Hindlimb muscle (tissue), 1 donor: ENCODE measurements around the gene RAB40C. TPM values are rescaled to one million over a fixed set of nuclear protein-coding genes. Genes with fewer than 3 reads are reported as not detected.
"Not testable (repeated sequence)": the region's sequence is repeated elsewhere in the genome, so short reads cannot be mapped to it uniquely, and the experiment has no call there.

Source experiments
- DNase-seq: peaks from one replicate; pipeline ENCODE4 v3.0.0-alpha.2; 2013
- polyA plus RNA-seq: library from polyadenylated mRNA; unstranded; fragments of 120-200 nt; gene quantifications from one replicate; pipeline ENCODE4 v1.2.1, GENCODE V29; 2013; ENCODE audit not compliant: insufficient read length

RAB40C gene
- polyA plus RNA-seq, 1 donor: 15.4 TPM

DNA sequence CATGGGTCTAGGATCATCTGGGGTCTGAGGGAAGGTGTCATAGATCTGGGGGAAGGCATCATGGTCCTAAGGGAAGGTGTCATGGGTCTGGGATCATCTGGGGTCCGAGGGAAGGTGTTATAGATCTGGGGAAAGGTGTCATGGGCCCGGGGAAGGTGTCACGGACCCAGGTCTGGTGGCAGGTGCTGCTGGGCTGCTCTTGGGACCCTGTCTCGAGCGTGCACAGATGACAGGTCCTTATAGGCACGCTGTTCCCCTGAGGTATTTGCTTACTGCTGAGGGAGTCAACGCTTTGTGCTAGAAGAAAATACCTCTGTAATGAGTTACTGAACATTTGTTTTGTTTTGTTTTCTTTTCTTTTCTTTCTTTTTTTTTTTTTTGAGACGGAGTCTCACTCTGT lies 1.4 kb downstream of the RAB40C start:
- DNase-seq: no peak

- DNase-seq: no peak
Observed at GRCh38 chr16:591892-592517, 2.1 kb downstream of the RAB40C start.

GRCh38 chr16:592518-593306 lies 2.8 kb downstream of the RAB40C start:
- DNase-seq: no peak

DNA sequence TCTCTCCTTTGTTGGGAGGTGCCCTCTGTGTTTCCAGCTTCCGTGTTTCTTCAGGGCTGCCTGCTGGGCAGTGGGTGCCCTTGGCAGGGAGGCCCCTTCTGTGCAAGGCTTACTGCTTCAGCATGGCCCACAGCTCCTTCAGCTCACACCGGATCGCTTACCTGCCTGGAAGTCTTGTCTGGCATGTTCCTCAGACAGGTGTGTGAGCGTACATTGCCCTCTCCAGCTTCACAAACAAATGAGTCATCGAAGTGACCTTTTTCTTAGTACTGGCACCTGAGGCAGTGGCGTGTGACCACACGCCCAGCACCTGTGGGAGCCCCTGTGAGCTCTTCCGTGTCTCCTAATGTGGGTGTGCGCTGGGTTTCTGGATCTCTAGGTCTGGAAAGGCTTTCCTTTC lies 3.5 kb downstream of the RAB40C start:
- DNase-seq: no peak

DNA sequence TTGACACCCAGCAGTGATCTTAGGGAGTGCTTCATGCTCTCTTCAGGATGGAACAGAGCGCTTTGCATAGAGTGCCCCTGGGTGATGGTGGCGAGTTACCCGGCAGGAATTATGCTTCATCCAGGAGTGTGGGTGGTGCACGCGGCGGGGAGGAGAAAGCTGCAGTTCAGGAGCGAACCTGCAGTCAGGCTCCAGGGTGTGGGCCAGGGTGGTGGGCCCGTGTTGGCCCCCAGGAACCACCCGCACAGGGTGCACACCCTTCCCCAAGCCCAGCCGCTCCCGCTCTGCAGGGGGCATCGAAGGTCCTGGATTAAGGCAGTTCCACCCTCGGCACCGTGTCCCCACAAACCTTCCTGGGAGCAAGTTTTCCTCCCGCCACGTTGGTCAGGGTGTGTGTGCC lies 3.9 kb downstream of the RAB40C start:
- no peak for DNase-seq

DNA sequence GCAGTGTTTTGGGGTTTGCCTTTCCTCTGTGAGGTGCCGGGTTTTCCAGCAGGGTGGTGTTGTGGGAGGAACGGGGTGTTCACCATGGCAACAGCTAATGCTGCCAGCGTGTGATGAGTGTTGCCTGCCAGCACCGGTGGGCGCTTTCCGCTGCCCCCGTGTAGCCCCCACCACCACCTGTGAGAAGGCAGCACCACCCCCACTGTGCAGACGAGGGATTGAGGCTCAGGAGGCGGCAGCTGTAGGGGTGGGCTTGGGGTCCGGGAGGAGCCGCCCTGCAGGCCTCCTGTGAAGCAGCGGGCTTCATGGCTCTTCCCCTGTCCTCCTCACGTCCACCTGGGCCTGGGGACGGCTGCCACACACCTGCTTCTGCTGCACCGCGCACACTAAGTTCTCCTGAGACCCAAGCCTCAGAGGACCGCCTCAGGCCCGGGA lies 5.2 kb downstream of the RAB40C start:
- DNase-seq: no peak

GRCh38 chr16:595942-596735 lies 6.3 kb downstream of the RAB40C start:
- no peak for DNase-seq

DNA sequence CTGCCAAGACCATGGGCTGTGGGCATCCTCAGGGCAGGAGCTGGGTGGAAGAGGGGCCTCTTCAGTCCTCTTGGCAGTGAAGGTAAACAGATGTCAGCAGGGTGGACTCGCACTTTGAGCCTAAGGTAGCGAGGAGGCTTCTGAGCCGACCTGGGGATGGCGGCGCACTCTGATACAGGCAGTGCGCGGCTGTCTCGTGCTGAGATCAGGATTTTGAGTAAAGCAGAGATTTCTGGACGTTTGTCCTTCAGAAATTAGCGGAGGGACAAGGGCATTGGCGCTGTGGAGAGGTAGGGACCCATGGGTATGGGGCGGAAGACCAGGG lies 6.8 kb downstream of the RAB40C start:
- DNase-seq: no peak

GRCh38 chr16:597655-598054 lies 7.8 kb downstream of the RAB40C start:
- DNase-seq: not testable (repeated sequence)

- no peak for DNase-seq
Observed at GRCh38 chr16:598823-599739, 9.2 kb downstream of the RAB40C start.

- no peak for DNase-seq
Observed at GRCh38 chr16:600781-601180, 10.9 kb downstream of the RAB40C start.

GRCh38 chr16:603933-604332 lies 14.1 kb downstream of the RAB40C start:
- DNase-seq: no peak

DNA sequence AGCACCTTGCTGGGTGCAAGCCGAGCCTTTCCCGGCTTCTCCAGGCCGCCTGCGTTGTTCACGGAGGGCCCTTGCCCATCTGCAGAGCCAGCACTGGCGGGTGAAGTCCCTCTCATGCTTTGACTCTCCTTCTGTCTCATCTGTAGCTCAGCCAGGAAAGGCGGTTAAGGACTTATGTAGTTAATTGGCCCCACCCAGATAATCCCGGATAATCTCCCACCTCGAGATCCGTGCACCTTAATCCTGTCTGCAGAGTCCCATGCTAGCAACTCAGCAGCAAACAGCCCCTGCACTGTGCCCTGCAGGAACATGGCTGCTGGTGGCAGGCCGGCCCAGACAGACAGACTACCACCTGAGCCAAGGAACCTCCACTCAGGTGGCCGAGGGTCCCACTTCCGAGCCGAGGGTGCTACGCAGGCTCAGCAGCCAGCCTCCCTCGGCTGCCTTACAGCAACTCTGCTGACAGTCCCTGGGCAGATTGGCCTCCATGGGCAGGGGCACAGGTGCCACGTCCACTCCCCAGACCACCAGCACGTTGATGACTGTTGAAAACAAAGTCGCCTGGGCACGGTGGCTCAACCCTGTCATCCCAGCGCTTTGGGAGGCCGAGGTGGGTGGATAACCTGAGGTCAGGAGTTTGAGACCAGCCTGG lies 16.9 kb downstream of the RAB40C start:
- no peak for DNase-seq

GRCh38 chr16:608019-608418 lies 18.2 kb downstream of the RAB40C start:
- no peak for DNase-seq

DNA sequence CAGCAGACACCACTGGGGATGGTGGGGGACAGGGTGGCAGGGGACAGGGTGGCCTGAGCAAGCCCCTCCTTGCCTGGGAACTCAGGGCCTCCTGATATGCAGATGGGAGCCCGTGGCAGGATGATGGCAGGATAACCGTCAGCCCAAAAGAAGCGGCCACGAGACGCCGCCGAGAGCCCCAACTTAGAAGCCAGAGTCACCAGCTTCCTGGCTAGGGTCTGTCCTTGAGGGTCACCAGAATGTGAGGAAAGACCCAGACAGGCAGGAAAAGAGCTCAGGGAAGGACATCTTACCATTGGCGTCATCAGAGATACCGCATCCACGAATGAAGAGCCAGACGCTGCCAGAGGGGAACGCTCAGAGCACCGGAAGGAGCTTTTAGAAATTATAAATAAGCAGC lies 19.4 kb downstream of the RAB40C start:
- DNase-seq: no peak

DNA sequence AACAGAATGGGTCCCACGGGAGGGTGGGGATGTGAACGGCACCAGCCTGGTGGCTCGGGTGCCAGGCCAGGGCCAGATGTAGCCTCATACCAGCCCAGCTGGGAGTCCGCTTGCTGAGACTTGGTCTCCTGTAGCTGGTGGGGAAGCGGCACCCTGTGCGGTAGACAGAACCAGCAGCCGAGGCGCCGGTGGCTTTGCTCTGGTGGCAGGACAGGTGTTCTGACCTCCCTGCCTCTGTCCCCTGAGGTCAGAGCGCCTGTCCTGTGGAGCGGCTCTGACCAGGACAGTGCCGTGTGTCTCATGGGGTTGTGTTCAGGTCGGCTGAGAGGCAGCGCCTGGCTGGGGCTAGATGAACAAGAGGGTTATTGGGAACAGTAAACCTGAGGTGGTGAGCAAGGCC lies 20.1 kb downstream of the RAB40C start:
- DNase-seq: no peak

DNA sequence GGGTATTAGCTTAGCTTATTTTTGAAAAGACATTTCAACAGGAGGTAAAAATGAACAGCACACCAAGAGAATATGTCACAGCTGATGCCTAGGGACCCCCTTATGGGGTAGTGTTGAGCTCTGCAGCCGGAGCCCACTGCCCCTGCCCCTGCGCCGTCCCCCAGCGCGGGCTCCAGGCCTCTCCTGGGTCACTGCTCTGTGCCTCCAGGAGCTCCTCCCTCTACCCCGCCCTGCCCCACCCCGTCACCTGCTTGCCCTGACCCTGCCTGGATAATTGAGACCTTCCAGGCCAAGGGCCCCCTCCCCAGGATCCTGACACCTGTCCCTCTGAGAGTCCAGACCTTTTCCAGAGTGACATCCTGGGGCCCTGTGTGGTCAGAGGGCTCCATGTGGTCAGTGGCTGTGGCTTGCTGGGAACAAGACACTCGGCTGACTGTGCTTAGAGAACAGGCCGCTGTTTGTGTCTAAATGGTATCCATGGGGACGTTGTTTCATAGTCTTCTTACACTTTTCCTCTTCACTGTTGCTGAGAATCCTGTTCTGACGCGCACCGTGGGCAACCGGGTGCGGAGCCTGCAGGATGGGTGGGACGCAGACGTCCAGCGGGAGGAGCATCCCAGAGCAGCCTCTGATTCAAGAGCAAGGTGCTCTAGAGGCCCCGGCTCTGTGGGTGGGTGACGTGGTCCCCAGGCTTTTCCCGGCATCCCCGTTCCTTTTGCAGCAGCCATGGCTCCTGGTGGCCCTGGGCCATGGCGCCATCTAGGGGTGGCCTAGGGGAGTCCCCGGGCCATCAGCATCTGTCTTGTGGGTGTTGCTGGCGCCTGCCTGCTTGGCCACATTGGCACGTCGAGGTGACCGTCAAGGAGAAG lies 20.9 kb downstream of the RAB40C start:
- no peak for DNase-seq

DNA sequence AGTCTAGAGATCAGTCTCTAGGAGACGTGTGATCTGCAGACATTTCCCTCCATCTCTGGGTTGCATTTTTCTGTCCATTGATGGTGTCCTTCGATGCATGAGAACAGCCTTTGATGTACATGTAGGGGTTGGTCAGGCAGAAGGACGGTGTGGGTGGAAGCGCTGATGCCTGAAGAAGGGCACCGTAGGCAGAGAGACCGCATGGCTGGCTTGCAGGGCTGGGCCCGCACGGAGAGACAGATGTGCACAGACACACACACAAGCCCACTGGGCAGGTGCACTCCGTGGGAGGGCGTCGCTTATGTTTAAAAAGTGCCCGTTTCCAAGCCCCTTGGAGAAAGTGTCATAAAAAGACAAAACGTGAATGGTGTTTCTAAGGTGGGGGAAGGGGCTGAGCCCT lies 25.3 kb downstream of the RAB40C start:
- no peak for DNase-seq

GRCh38 chr16:616733-617586 lies 27.1 kb downstream of the RAB40C start:
- no peak for DNase-seq

DNA sequence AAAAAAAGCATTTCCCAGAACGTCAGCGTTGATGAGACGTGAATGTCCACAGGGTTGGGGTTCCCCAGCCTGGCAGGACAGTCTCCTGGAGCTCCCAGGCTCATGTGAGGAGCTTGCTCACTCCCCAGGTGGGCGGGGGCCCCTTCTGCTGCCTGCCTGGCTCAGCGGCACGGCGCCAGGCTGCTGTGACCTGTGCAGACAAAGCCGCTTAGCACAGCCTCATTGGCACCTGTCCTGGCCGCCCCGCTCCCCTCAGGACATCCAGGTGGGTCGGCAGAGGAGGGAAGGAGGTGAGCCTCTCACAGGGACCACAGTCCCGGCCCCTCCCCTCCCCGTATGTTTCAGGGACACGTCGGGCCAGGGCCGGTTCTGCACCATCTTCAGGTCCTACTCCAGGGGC lies 28.0 kb downstream of the RAB40C start:
- DNase-seq: no peak
